ENCODE measurements around the gene CCN6.

CCN6 gene

GRCh38 chr6:112024464-112024863 is 29.4 kb upstream of the CCN6 start:
- Histone ChIP-seq H3K36me3 (ENCODE audit: control insufficient read depth, insufficient read depth, low read length) (no peaks in the 10 kb centered on the region), H2BK120ac (ENCODE audit: low read depth, low read length) (no peak overlapping the region), H2BK15ac (replicated peaks; ENCODE audit: low read depth) (no peak overlapping the region), H2AK5ac (ENCODE audit: low read length) (no peak overlapping the region), H3K4me1 (ENCODE audit: control insufficient read depth, low read depth, low read length) (no peaks in the 10 kb centered on the region), H3K4me3 (ENCODE audit: low read length) (no peak overlapping the region), H3K4me2 (ENCODE audit: low read length) (no peak overlapping the region), H3K27me3 (ENCODE audit: insufficient read depth, low read length, poor library complexity) (no peaks in the 10 kb centered on the region), H3K27ac (ENCODE audit: low read depth, low read length) (no peak overlapping the region), H3K9ac (ENCODE audit: low read length) (no peak overlapping the region), H3K23ac (ENCODE audit: low read length) (no peak overlapping the region), H3K79me2 (ENCODE audit: control insufficient read depth, insufficient read depth, low read length) (no peaks in the 10 kb centered on the region), H4K5ac (ENCODE audit: low read length) (no peak overlapping the region), H2BK5ac (ENCODE audit: low read length) (no peak overlapping the region), H3K56ac (ENCODE audit: low read length) (no peak overlapping the region), H4K8ac (ENCODE audit: low read depth, low read length) (no peak overlapping the region), H3K18ac (ENCODE audit: low read length) (no peak overlapping the region), H3K79me1 (ENCODE audit: low read length) (no peaks in the 10 kb centered on the region), H3K4ac (ENCODE audit: low read depth, low read length) (no peak overlapping the region)
- DNase-seq: no peak
- no CpG with 5 or more reads among the region's 4 CpGs for WGBS (ENCODE audit: extremely low coverage, insufficient coverage, low lambda C conversion rate)

- Histone ChIP-seq H3K36me3 (ENCODE audit: control insufficient read depth, insufficient read depth, low read length) (no peaks in the 10 kb centered on the region), H3K4me2 (ENCODE audit: low read length) (no peak overlapping the region), H3K4me3 (ENCODE audit: low read length) (no peak overlapping the region), H3K27ac (ENCODE audit: low read depth, low read length) (no peak overlapping the region), H3K27me3 (ENCODE audit: insufficient read depth, low read length, poor library complexity) (no peaks in the 10 kb centered on the region), H4K5ac (ENCODE audit: low read length) (no peak overlapping the region), H3K18ac (ENCODE audit: low read length) (no peak overlapping the region), H3K23ac (ENCODE audit: low read length) (no peak overlapping the region), H2BK15ac (replicated peaks; ENCODE audit: low read depth) (no peak overlapping the region), H3K4me1 (ENCODE audit: control insufficient read depth, low read depth, low read length) (no peaks in the 10 kb centered on the region), H2AK5ac (ENCODE audit: low read length) (no peak overlapping the region), H2BK5ac (ENCODE audit: low read length) (no peak overlapping the region), H3K79me2 (ENCODE audit: control insufficient read depth, insufficient read depth, low read length) (no peaks in the 10 kb centered on the region), H4K8ac (ENCODE audit: low read depth, low read length) (no peak overlapping the region), H3K4ac (ENCODE audit: low read depth, low read length) (no peak overlapping the region), H3K9ac (ENCODE audit: low read length) (no peak overlapping the region), H3K79me1 (ENCODE audit: low read length) (no peaks in the 10 kb centered on the region), H2BK120ac (ENCODE audit: low read depth, low read length) (no peak overlapping the region), H3K56ac (ENCODE audit: low read length) (no peak overlapping the region)
- WGBS (ENCODE audit: extremely low coverage, insufficient coverage, low lambda C conversion rate): no CpG with 5 or more reads among the region's 4 CpGs
- DNase-seq: no peak
Measured at GRCh38 chr6:112026933-112027332, 27.0 kb upstream of the CCN6 start.

- peak; percentile 19 for DNase-seq
- Histone ChIP-seq H3K18ac (ENCODE audit: low read length) (no peak overlapping the region), H3K4ac (ENCODE audit: low read depth, low read length) (no peak overlapping the region), H3K9ac (ENCODE audit: low read length) (no peak overlapping the region), H3K4me3 (ENCODE audit: low read length) (no peak overlapping the region), H3K79me2 (ENCODE audit: control insufficient read depth, insufficient read depth, low read length) (no peaks in the 10 kb centered on the region), H3K4me1 (ENCODE audit: control insufficient read depth, low read depth, low read length) (no peaks in the 10 kb centered on the region), H2BK120ac (ENCODE audit: low read depth, low read length) (no peak overlapping the region), H3K4me2 (ENCODE audit: low read length) (no peak overlapping the region), H3K56ac (ENCODE audit: low read length) (no peak overlapping the region), H2BK15ac (replicated peaks; ENCODE audit: low read depth) (no peak overlapping the region), H3K27ac (ENCODE audit: low read depth, low read length) (no peak overlapping the region), H3K23ac (ENCODE audit: low read length) (no peak overlapping the region), H4K8ac (ENCODE audit: low read depth, low read length) (no peak overlapping the region), H3K79me1 (ENCODE audit: low read length) (no peaks in the 10 kb centered on the region), H4K5ac (ENCODE audit: low read length) (no peak overlapping the region), H3K36me3 (ENCODE audit: control insufficient read depth, insufficient read depth, low read length) (no peaks in the 10 kb centered on the region), H2BK5ac (ENCODE audit: low read length) (no peak overlapping the region), H2AK5ac (ENCODE audit: low read length) (no peak overlapping the region), H3K27me3 (ENCODE audit: insufficient read depth, low read length, poor library complexity) (no peaks in the 10 kb centered on the region)
- WGBS (ENCODE audit: extremely low coverage, insufficient coverage, low lambda C conversion rate): no CpG with 5 or more reads among the region's 3 CpGs
Measured at GRCh38 chr6:112027942-112028674, 25.8 kb upstream of the CCN6 start.

GRCh38 chr6:112029045-112029822 is 24.7 kb upstream of the CCN6 start:
- Histone ChIP-seq H3K56ac (ENCODE audit: low read length) (no peak overlapping the region), H3K4me3 (ENCODE audit: low read length) (no peak overlapping the region)

GRCh38 chr6:112030206-112030960 is 23.5 kb upstream of the CCN6 start:
- H3K4ac ChIP-seq (ENCODE audit: low read depth, low read length): no peak overlapping the region
- no peak overlapping the region for H3K27ac ChIP-seq (ENCODE audit: low read depth, low read length)
- H2BK5ac ChIP-seq (ENCODE audit: low read length): no peak overlapping the region
- H3K79me1 ChIP-seq (ENCODE audit: low read length): no peaks in the 10 kb centered on the region
- H3K9ac ChIP-seq (ENCODE audit: low read length): no peak overlapping the region
- H4K8ac ChIP-seq (ENCODE audit: low read depth, low read length): no peak overlapping the region
- no peak overlapping the region for H3K18ac ChIP-seq (ENCODE audit: low read length)
- no peaks in the 10 kb centered on the region for H3K79me2 ChIP-seq (ENCODE audit: control insufficient read depth, insufficient read depth, low read length)
- H3K27me3 ChIP-seq (ENCODE audit: insufficient read depth, low read length, poor library complexity): no peaks in the 10 kb centered on the region
- no peak overlapping the region for H3K4me3 ChIP-seq (ENCODE audit: low read length)
- H3K4me2 ChIP-seq (ENCODE audit: low read length): no peak overlapping the region
- H3K56ac ChIP-seq (ENCODE audit: low read length): no peak overlapping the region
- H3K4me1 ChIP-seq (ENCODE audit: control insufficient read depth, low read depth, low read length): no peaks in the 10 kb centered on the region
- no peak overlapping the region for H2BK15ac ChIP-seq (replicated peaks; ENCODE audit: low read depth)
- no peak overlapping the region for H3K23ac ChIP-seq (ENCODE audit: low read length)
- no peak overlapping the region for H2AK5ac ChIP-seq (ENCODE audit: low read length)
- no peak overlapping the region for H4K5ac ChIP-seq (ENCODE audit: low read length)
- no CpG with 5 or more reads among the region's 7 CpGs for WGBS (ENCODE audit: extremely low coverage, insufficient coverage, low lambda C conversion rate)
- no peaks in the 10 kb centered on the region for H3K36me3 ChIP-seq (ENCODE audit: control insufficient read depth, insufficient read depth, low read length)
- DNase-seq: no peak
- no peak overlapping the region for H2BK120ac ChIP-seq (ENCODE audit: low read depth, low read length)

More at GRCh38 chr6:112029045-112029822, 24.7 kb upstream of the CCN6 start:
- no peak overlapping the region for H3K4ac ChIP-seq (ENCODE audit: low read depth, low read length)
- DNase-seq: peak; percentile 78
- no CpG with 5 or more reads among the region's 15 CpGs for WGBS (ENCODE audit: extremely low coverage, insufficient coverage, low lambda C conversion rate)
- H2BK5ac ChIP-seq (ENCODE audit: low read length): no peak overlapping the region
- H4K5ac ChIP-seq (ENCODE audit: low read length): no peak overlapping the region
- no peak overlapping the region for H2AK5ac ChIP-seq (ENCODE audit: low read length)
- no peaks in the 10 kb centered on the region for H3K79me2 ChIP-seq (ENCODE audit: control insufficient read depth, insufficient read depth, low read length)
- H3K36me3 ChIP-seq (ENCODE audit: control insufficient read depth, insufficient read depth, low read length): no peaks in the 10 kb centered on the region
- no peak overlapping the region for H4K8ac ChIP-seq (ENCODE audit: low read depth, low read length)
- no peak overlapping the region for H2BK120ac ChIP-seq (ENCODE audit: low read depth, low read length)
- H3K18ac ChIP-seq (ENCODE audit: low read length): no peak overlapping the region
- H2BK15ac ChIP-seq (replicated peaks; ENCODE audit: low read depth): no peak overlapping the region
- H3K9ac ChIP-seq (ENCODE audit: low read length): no peak overlapping the region
- H3K23ac ChIP-seq (ENCODE audit: low read length): no peak overlapping the region
- no peaks in the 10 kb centered on the region for H3K27me3 ChIP-seq (ENCODE audit: insufficient read depth, low read length, poor library complexity)
- H3K4me2 ChIP-seq (ENCODE audit: low read length): no peak overlapping the region
- H3K27ac ChIP-seq (ENCODE audit: low read depth, low read length): no peak overlapping the region
- no peaks in the 10 kb centered on the region for H3K4me1 ChIP-seq (ENCODE audit: control insufficient read depth, low read depth, low read length)
- H3K79me1 ChIP-seq (ENCODE audit: low read length): no peaks in the 10 kb centered on the region

All from mesendoderm (in vitro differentiated cells).